Raji (cell line): Measurements from ENCODE around the gene CTSD.

ENCODE experiments used
- POLR2A ChIP-seq: IDR thresholded peaks from 2 replicates; pipeline ENCODE4 v1.6.1; 2011; ENCODE audit warnings: low read depth, low read length, control low read depth; ENCODE audit not compliant: insufficient read depth

CTSD gene

GRCh38 chr11:1736447-1736992 lies 27.2 kb downstream of the CTSD start:
- no peak for TF ChIP-seq POLR2A

- TF ChIP-seq POLR2A: no peak
These were observed 28.5 kb downstream of the CTSD start for GRCh38 chr11:1735271-1735670.

- no peak for TF ChIP-seq POLR2A
These were observed 29.1 kb downstream of the CTSD start for GRCh38 chr11:1734641-1735081.

GRCh38 chr11:1733716-1734640 lies 29.7 kb downstream of the CTSD start:
- TF ChIP-seq POLR2A: no peak

- TF ChIP-seq POLR2A: no peak
These were observed 30.6 kb downstream of the CTSD start for GRCh38 chr11:1733009-1733715.

GRCh38 chr11:1732418-1733008 lies 31.2 kb downstream of the CTSD start:
- TF ChIP-seq POLR2A: no peak

GRCh38 chr11:1731451-1732059 lies 32.2 kb downstream of the CTSD start:
- TF ChIP-seq POLR2A: no peak

GRCh38 chr11:1730059-1730629 lies 33.6 kb downstream of the CTSD start:
- TF ChIP-seq POLR2A: no peak

- TF ChIP-seq POLR2A: no peak
These were observed 34.1 kb downstream of the CTSD start for GRCh38 chr11:1729692-1730011.

GRCh38 chr11:1728931-1729691 lies 34.6 kb downstream of the CTSD start:
- TF ChIP-seq POLR2A: no peak

GRCh38 chr11:1728301-1728700 lies 35.4 kb downstream of the CTSD start:
- TF ChIP-seq POLR2A: no peak

- no peak for TF ChIP-seq POLR2A
These were observed 35.9 kb downstream of the CTSD start for GRCh38 chr11:1727861-1728260.

- TF ChIP-seq POLR2A: no peak
These were observed 36.5 kb downstream of the CTSD start for GRCh38 chr11:1727096-1727690.

- no peak for TF ChIP-seq POLR2A
These were observed 43.9 kb downstream of the CTSD start for GRCh38 chr11:1719781-1720180.

GRCh38 chr11:1718326-1718725 lies 45.4 kb downstream of the CTSD start:
- TF ChIP-seq POLR2A: no peak
